Measurements from ENCODE around the gene CCDC33.

CCDC33 gene

GRCh38 chr15:74201710-74202420, 34.3 kb upstream of the CCDC33 start:
- Histone ChIP-seq H3F3A (ENCODE audit: control insufficient read depth, insufficient read depth) (no peaks in the 10 kb centered on the region), H3K9me3 (ENCODE audit: control insufficient read depth, insufficient read depth, low read length) (no peaks in the 10 kb centered on the region), H3K4me1 (ENCODE audit: control insufficient read depth, low read length) (no peaks in the 10 kb centered on the region), H3K27ac (ENCODE audit: low read depth, low read length) (no peak overlapping the region), H3K4me3 (ENCODE audit: low read length) (no peak overlapping the region), H4K20me1 (ENCODE audit: control insufficient read depth, insufficient read depth, low read depth, low read length) (no peaks in the 10 kb centered on the region), H3K79me2 (ENCODE audit: control insufficient read depth, low read length) (no peaks in the 10 kb centered on the region), H3K36me3 (ENCODE audit: control insufficient read depth, low read length) (no peaks in the 10 kb centered on the region), H3K27me3 (ENCODE audit: control insufficient read depth, low read length) (no peaks in the 10 kb centered on the region), H3K9me2 (replicated peaks; ENCODE audit: control insufficient read depth, low read length) (no peaks in the 10 kb centered on the region), H3K4me2 (ENCODE audit: low read length) (no peak overlapping the region)
- TF ChIP-seq EZH2phosphoT487 (IDR thresholded peaks at IDR 0.05; ENCODE audit: borderline replicate concordance, low read length) (no peak), CTCF (IDR thresholded peaks at IDR 0.05; ENCODE audit: low read depth, low read length, poor library complexity, severe bottlenecking) (no peak)

GRCh38 chr15:74202452-74203401, 33.4 kb upstream of the CCDC33 start, which contains the start of gene STRA6:
Gene STRA6 (minus strand): TSS chr15:74202787. CDS start chr15:74202267, 520 bp downstream.
- no peaks in the 10 kb centered on the region for H3K36me3 ChIP-seq (ENCODE audit: control insufficient read depth, low read length)
- no peak for TF ChIP-seq EZH2phosphoT487 (IDR thresholded peaks at IDR 0.05; ENCODE audit: borderline replicate concordance, low read length)
- TF ChIP-seq CTCF (IDR thresholded peaks at IDR 0.05; ENCODE audit: low read depth, low read length, poor library complexity, severe bottlenecking), result no peak
- H3K4me1 ChIP-seq (ENCODE audit: control insufficient read depth, low read length), result no peaks in the 10 kb centered on the region
- no peak within 1 kb of the TSS for H3K4me2 ChIP-seq (ENCODE audit: low read length)
- no peaks in the 10 kb centered on the region for H3K79me2 ChIP-seq (ENCODE audit: control insufficient read depth, low read length)
- no peaks in the 10 kb centered on the region for H3F3A ChIP-seq (ENCODE audit: control insufficient read depth, insufficient read depth)
- no peaks in the 10 kb centered on the region for H3K9me2 ChIP-seq (replicated peaks; ENCODE audit: control insufficient read depth, low read length)
- H3K4me3 ChIP-seq (ENCODE audit: low read length), result no peak within 1 kb of the TSS
- no peaks in the 10 kb centered on the region for H3K9me3 ChIP-seq (ENCODE audit: control insufficient read depth, insufficient read depth, low read length)
- no peaks in the 10 kb centered on the region for H4K20me1 ChIP-seq (ENCODE audit: control insufficient read depth, insufficient read depth, low read depth, low read length)
- no peak within 1 kb of the TSS for H3K27ac ChIP-seq (ENCODE audit: low read depth, low read length)
- H3K27me3 ChIP-seq (ENCODE audit: control insufficient read depth, low read length), result no peaks in the 10 kb centered on the region

GRCh38 chr15:74203914-74204431, 32.2 kb upstream of the CCDC33 start:
- Histone ChIP-seq H3K27me3 (ENCODE audit: control insufficient read depth, low read length) (no peaks in the 10 kb centered on the region), H3K4me2 (ENCODE audit: low read length) (no peak overlapping the region), H3K9me3 (ENCODE audit: control insufficient read depth, insufficient read depth, low read length) (no peaks in the 10 kb centered on the region), H4K20me1 (ENCODE audit: control insufficient read depth, insufficient read depth, low read depth, low read length) (no peaks in the 10 kb centered on the region), H3K27ac (ENCODE audit: low read depth, low read length) (no peak overlapping the region), H3F3A (ENCODE audit: control insufficient read depth, insufficient read depth) (no peaks in the 10 kb centered on the region), H3K9me2 (replicated peaks; ENCODE audit: control insufficient read depth, low read length) (no peaks in the 10 kb centered on the region), H3K36me3 (ENCODE audit: control insufficient read depth, low read length) (no peaks in the 10 kb centered on the region), H3K79me2 (ENCODE audit: control insufficient read depth, low read length) (no peaks in the 10 kb centered on the region), H3K4me1 (ENCODE audit: control insufficient read depth, low read length) (no peaks in the 10 kb centered on the region), H3K4me3 (ENCODE audit: low read length) (no peak overlapping the region)
- TF ChIP-seq CTCF (IDR thresholded peaks at IDR 0.05; ENCODE audit: low read depth, low read length, poor library complexity, severe bottlenecking) (no peak), EZH2phosphoT487 (IDR thresholded peaks at IDR 0.05; ENCODE audit: borderline replicate concordance, low read length) (no peak)

All from DOHH2 (cell line).